DND-41 (cell line): ENCODE results near the gene BGN.

ENCODE experiments used
- EZH2 ChIP-seq: IDR thresholded peaks from 3 replicates; pipeline ENCODE4 v1.6.1; 2012; ENCODE audit warnings: borderline replicate concordance, low read depth, mild to moderate bottlenecking, moderate library complexity, low read length, inconsistent platforms; ENCODE audit not compliant: severe bottlenecking
- TF ChIP-seq, protein P1 (sequence below): IDR thresholded peaks from 2 replicates; pipeline ENCODE4 v1.5.1; 2012; ENCODE audit warnings: borderline replicate concordance, low read length, moderate library complexity, mild to moderate bottlenecking; ENCODE audit not compliant: poor library complexity, severe bottlenecking; ENCODE audit errors: extremely low read depth

DNA sequence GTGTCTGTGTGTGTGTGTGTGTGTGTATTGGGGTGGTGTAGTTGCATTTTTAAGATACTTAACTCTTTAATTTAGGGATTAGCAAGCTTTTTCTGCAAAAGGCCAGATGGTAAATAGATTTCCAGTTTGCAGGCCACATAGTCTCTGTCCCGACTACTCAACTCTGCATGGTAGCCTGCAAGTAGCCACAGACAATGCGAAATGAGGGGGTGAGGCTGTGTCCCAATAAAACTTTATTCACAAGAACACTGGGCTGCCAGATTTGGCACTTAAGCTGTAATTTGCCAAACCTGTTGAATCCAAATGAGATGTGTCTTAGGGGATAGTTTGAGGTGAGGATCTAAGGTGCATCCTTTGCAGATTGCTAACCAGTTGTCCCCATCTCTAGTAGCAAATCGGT is 29.5 kb downstream of the BGN start:
- TF ChIP-seq, protein P1, sequence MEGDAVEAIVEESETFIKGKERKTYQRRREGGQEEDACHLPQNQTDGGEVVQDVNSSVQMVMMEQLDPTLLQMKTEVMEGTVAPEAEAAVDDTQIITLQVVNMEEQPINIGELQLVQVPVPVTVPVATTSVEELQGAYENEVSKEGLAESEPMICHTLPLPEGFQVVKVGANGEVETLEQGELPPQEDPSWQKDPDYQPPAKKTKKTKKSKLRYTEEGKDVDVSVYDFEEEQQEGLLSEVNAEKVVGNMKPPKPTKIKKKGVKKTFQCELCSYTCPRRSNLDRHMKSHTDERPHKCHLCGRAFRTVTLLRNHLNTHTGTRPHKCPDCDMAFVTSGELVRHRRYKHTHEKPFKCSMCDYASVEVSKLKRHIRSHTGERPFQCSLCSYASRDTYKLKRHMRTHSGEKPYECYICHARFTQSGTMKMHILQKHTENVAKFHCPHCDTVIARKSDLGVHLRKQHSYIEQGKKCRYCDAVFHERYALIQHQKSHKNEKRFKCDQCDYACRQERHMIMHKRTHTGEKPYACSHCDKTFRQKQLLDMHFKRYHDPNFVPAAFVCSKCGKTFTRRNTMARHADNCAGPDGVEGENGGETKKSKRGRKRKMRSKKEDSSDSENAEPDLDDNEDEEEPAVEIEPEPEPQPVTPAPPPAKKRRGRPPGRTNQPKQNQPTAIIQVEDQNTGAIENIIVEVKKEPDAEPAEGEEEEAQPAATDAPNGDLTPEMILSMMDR, result no peak
- TF ChIP-seq EZH2, result no peak
